Measurements from ENCODE around the gene YPEL1.
A peak's percentile ranks its signal among the peaks of the same experiment; 100 is the strongest.
"Not testable (repeated sequence)": the region's sequence is repeated elsewhere in the genome, so short reads cannot be mapped to it uniquely, and the experiment has no call there.

Gene YPEL1

GRCh38 chr22:21683401-21683811 is 52.2 kb downstream of the YPEL1 start:
- no peak for DNase-seq (ENCODE audit: low spot score)

- no peak for DNase-seq (ENCODE audit: low spot score)
Observed at GRCh38 chr22:21682385-21683175, 53.0 kb downstream of the YPEL1 start.

GRCh38 chr22:21681566-21682370 is 53.8 kb downstream of the YPEL1 start:
- no peak for DNase-seq (ENCODE audit: low spot score)

- DNase-seq (ENCODE audit: low spot score) = no peak
Observed at GRCh38 chr22:21680830-21681565, 54.6 kb downstream of the YPEL1 start.

- DNase-seq (ENCODE audit: low spot score) = no peak
Observed at GRCh38 chr22:21679383-21679782, 56.2 kb downstream of the YPEL1 start.

GRCh38 chr22:21678842-21679241 is 56.8 kb downstream of the YPEL1 start:
- not testable (repeated sequence) for DNase-seq (ENCODE audit: low spot score)

GRCh38 chr22:21677606-21678443 is 57.8 kb downstream of the YPEL1 start:
- DNase-seq (ENCODE audit: low spot score) = no peak

- peak; percentile 58 for DNase-seq (ENCODE audit: low spot score)
Observed at GRCh38 chr22:21674638-21675245, 60.9 kb downstream of the YPEL1 start.

GRCh38 chr22:21673534-21674321 is 61.9 kb downstream of the YPEL1 start:
- no peak for DNase-seq (ENCODE audit: low spot score)

GRCh38 chr22:21672107-21672629 is 63.4 kb downstream of the YPEL1 start:
- no peak for DNase-seq (ENCODE audit: low spot score)

GRCh38 chr22:21669026-21669425 is 66.6 kb downstream of the YPEL1 start:
- DNase-seq (ENCODE audit: low spot score) = no peak

- no peak for DNase-seq (ENCODE audit: low spot score)
Observed at GRCh38 chr22:21666786-21667185, 68.8 kb downstream of the YPEL1 start.

GRCh38 chr22:21665047-21665851 is 70.3 kb downstream of the YPEL1 start:
- DNase-seq (ENCODE audit: low spot score) = no peak

- DNase-seq (ENCODE audit: low spot score) = no peak
Observed at GRCh38 chr22:21663738-21664137, 71.9 kb downstream of the YPEL1 start.

GRCh38 chr22:21661991-21662390 is 73.6 kb downstream of the YPEL1 start:
- DNase-seq (ENCODE audit: low spot score) = no peak

- DNase-seq (ENCODE audit: low spot score) = no peak
Observed at GRCh38 chr22:21660904-21661303, 74.7 kb downstream of the YPEL1 start.

GRCh38 chr22:21659864-21660525 is 75.6 kb downstream of the YPEL1 start:
- no peak for DNase-seq (ENCODE audit: low spot score)

- peak; percentile 77 for DNase-seq (ENCODE audit: low spot score)
Observed at GRCh38 chr22:21657360-21658032, 78.1 kb downstream of the YPEL1 start.

Data from left forelimb (tissue), 1 donor.